ENCODE data around the gene RASGRF2.

Gene RASGRF2

GRCh38 chr5:80959768-80960442, at the start of gene RASGRF2:
Gene RASGRF2, plus strand, starts transcription at chr5:80960363. Its CDS starts 376 bp downstream, at chr5:80960739.
- H3K4me3 ChIP-seq (ENCODE audit: low read depth, low read length) = no peak within 1 kb of the TSS
- TF ChIP-seq CTCF (IDR thresholded peaks at IDR 0.05; ENCODE audit: control insufficient read depth, extremely low read depth, insufficient read depth) = no peak
- no peak for DNase-seq (ENCODE audit: low read depth)

GRCh38 chr5:80912479-80912878, 47.7 kb upstream of the RASGRF2 start:
- peak; percentile 28 for DNase-seq (ENCODE audit: low read depth)
- no peak overlapping the region for H3K4me3 ChIP-seq (ENCODE audit: low read depth, low read length)
- TF ChIP-seq CTCF (IDR thresholded peaks at IDR 0.05; ENCODE audit: control insufficient read depth, extremely low read depth, insufficient read depth) = no peak

- DNase-seq (ENCODE audit: low read depth) = no peak
- TF ChIP-seq CTCF (IDR thresholded peaks at IDR 0.05; ENCODE audit: control insufficient read depth, extremely low read depth, insufficient read depth) = no peak
- H3K4me3 ChIP-seq (ENCODE audit: low read depth, low read length) = no peak overlapping the region
Observed at GRCh38 chr5:80915716-80916115, 44.4 kb upstream of the RASGRF2 start.

- no peak overlapping the region for H3K4me3 ChIP-seq (ENCODE audit: low read depth, low read length)
- DNase-seq (ENCODE audit: low read depth) = no peak
- TF ChIP-seq CTCF (IDR thresholded peaks at IDR 0.05; ENCODE audit: control insufficient read depth, extremely low read depth, insufficient read depth) = no peak
Observed at GRCh38 chr5:80916676-80917075, 43.5 kb upstream of the RASGRF2 start.

GRCh38 chr5:80917631-80918030, 42.5 kb upstream of the RASGRF2 start:
- TF ChIP-seq CTCF (IDR thresholded peaks at IDR 0.05; ENCODE audit: control insufficient read depth, extremely low read depth, insufficient read depth) = no peak
- no peak for DNase-seq (ENCODE audit: low read depth)

GRCh38 chr5:80919678-80920196, 40.4 kb upstream of the RASGRF2 start:
- DNase-seq (ENCODE audit: low read depth) = no peak
- no peak overlapping the region for H3K4me3 ChIP-seq (ENCODE audit: low read depth, low read length)
- TF ChIP-seq CTCF (IDR thresholded peaks at IDR 0.05; ENCODE audit: control insufficient read depth, extremely low read depth, insufficient read depth) = no peak

More at GRCh38 chr5:80917631-80918030, 42.5 kb upstream of the RASGRF2 start:
- no peak overlapping the region for H3K4me3 ChIP-seq (ENCODE audit: low read depth, low read length)

- no peak overlapping the region for H3K4me3 ChIP-seq (ENCODE audit: low read depth, low read length)
- DNase-seq (ENCODE audit: low read depth) = no peak
- TF ChIP-seq CTCF (IDR thresholded peaks at IDR 0.05; ENCODE audit: control insufficient read depth, extremely low read depth, insufficient read depth) = no peak
Observed at GRCh38 chr5:80920333-80920732, 39.8 kb upstream of the RASGRF2 start.
